Activated T-helper 1 cell treated with anti-CD3 and anti-CD28 coated beads, Interleukin-12 subunit alpha, Interleukin-12 subunit beta, Interleukin-2, Interleukin-4 antibody, amounts not matched to agents 30 ng/mL and 10 ng/mL and 1 ng/mL, durations not matched to agents 14 hours and 24 hours and 36 hours (primary cell): ENCODE results near the gene ACSF3. TPM values are rescaled to one million over a fixed set of nuclear protein-coding genes. Genes with fewer than 3 reads are reported as not detected.
A peak's percentile ranks its signal among the peaks of the same experiment; 100 is the strongest.
"Not testable (repeated sequence)": the region's sequence is repeated elsewhere in the genome, so short reads cannot be mapped to it uniquely, and the experiment has no call there.

ENCODE experiments used
- DNase-seq: peaks from one replicate; pipeline ENCODE4 v3.0.0; 2021; ENCODE audit warnings: low spot score
- H3K27ac Mint-ChIP-seq: one replicate; pipeline ENCODE4 v1.8.0; 2021; ENCODE audit warnings: mild to moderate bottlenecking, mixed read lengths
- H3K27me3 Mint-ChIP-seq: one replicate; pipeline ENCODE4 v1.8.0; 2022; ENCODE audit warnings: mild to moderate bottlenecking, moderate library complexity, mixed read lengths; ENCODE audit not compliant: insufficient read depth
- H3K36me3 Mint-ChIP-seq: one replicate; pipeline ENCODE4 v1.8.0; 2021; ENCODE audit warnings: low read depth, mixed read lengths
- H3K4me1 Mint-ChIP-seq: one replicate; pipeline ENCODE4 v1.8.0; 2021; ENCODE audit warnings: low read depth, mixed read lengths
- H3K4me3 Mint-ChIP-seq: one replicate; pipeline ENCODE4 v1.8.0; 2021; ENCODE audit warnings: mild to moderate bottlenecking, moderate library complexity, mixed read lengths
- H3K9me3 Mint-ChIP-seq: one replicate; pipeline ENCODE4 v1.8.0; 2021; ENCODE audit warnings: mixed read lengths
- intact Hi-C: fragments of 100-400 bp; cut with micrococcal nuclease; formaldehyde crosslinking; loops from one replicate; pipeline ENCODE4 v1.15.1; 2024
- total RNA-seq: library from RNA; stranded (reverse); gene quantifications from 2 replicates; pipeline ENCODE4 v1.2.3, GENCODE V29; 2022

Gene ACSF3
- total RNA-seq, 1 donor from 2014 or later: 37.0 TPM

DNA sequence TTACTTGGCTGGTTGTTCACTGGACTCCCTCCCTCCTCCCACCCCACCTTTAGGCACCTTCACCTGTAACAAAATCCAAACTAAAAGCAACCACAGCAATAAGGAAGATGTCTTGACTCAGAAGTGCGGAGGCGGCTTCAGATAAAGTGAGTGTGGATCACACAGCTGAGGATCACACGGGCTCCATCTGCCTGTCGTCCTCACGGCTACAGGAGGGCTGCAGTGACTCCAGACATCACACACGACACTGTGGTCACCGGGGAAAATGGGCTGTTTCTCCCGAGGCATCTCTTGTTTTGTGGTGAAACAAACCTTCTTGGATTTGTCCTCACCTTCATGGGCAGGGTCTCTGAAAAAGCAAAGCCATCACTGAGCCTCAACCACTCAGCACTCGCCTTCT is 7.9 kb upstream of the ACSF3 start:
- Mint-ChIP-seq H3K4me1 (no peaks in the 10 kb centered on the region), H3K27me3 (peaks cover 1% of the 10 kb centered on the region), H3K9me3 (no peaks in the 10 kb centered on the region), H3K27ac (no peak overlapping the region), H3K4me3 (no peak overlapping the region), H3K36me3 (no peaks in the 10 kb centered on the region)
- intact Hi-C loops: no loop called here
- DNase-seq: no peak

DNA sequence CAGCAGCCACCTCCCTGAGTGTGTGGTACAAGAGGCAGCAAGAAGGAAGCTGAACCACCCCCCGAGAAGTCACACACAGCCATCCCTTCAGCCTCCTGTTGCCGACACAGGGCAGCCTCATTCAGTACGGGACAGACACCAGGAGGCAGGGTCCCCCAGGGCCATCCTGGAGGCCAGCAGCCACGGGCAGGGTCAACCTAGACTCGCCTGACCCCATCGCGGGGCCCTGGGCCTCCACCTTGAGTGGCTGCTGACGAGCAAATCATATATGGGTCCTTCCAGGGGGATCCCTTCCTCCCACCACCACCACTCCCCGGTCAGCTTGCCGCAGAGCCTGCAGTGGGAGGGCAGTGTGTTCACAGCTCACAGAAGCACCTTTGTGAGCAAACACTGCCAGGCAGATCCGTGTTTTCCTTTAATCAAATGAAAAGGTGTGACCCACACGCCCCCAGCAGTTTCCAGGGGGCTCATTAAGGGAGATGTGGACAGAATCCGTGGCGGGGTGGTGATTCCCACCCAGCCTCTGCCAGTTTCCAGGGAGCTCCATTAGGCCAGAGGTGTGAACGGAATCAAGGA is 5.6 kb upstream of the ACSF3 start:
- H3K4me3 Mint-ChIP-seq: no peak overlapping the region
- H3K9me3 Mint-ChIP-seq: no peaks in the 10 kb centered on the region
- DNase-seq: no peak
- no peaks in the 10 kb centered on the region for H3K4me1 Mint-ChIP-seq
- H3K36me3 Mint-ChIP-seq: no peaks in the 10 kb centered on the region
- intact Hi-C loops: no loop called here
- H3K27ac Mint-ChIP-seq: no peak overlapping the region
- H3K27me3 Mint-ChIP-seq: peaks cover 6% of the 10 kb centered on the region

DNA sequence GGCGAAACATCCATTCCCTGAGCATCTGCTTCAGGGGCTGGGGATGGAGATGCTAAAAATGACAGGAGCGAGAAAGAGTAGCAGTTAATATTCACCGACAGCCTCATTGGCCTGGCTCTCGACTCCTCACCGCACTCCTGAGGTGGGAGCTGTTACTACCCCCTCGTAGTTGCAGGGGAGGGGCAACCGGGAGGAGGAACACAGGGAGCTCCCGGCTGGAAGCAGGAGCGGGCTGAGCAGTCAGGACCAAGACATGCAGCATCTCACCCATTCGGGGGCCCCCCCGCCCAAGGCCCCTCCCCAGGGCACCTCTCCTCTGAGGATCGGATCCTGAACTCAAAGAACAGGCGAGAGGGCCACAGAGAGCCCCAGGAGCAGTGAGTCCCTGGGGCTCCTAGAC is 4.5 kb upstream of the ACSF3 start:
- no peak for DNase-seq
- no peak overlapping the region for H3K27ac Mint-ChIP-seq
- peaks cover under 1% of the 10 kb centered on the region for H3K4me1 Mint-ChIP-seq
- no peaks in the 10 kb centered on the region for H3K9me3 Mint-ChIP-seq
- H3K4me3 Mint-ChIP-seq: no peak overlapping the region
- intact Hi-C loops: no loop called here
- H3K36me3 Mint-ChIP-seq: no peaks in the 10 kb centered on the region
- H3K27me3 Mint-ChIP-seq: peaks cover 6% of the 10 kb centered on the region

DNA sequence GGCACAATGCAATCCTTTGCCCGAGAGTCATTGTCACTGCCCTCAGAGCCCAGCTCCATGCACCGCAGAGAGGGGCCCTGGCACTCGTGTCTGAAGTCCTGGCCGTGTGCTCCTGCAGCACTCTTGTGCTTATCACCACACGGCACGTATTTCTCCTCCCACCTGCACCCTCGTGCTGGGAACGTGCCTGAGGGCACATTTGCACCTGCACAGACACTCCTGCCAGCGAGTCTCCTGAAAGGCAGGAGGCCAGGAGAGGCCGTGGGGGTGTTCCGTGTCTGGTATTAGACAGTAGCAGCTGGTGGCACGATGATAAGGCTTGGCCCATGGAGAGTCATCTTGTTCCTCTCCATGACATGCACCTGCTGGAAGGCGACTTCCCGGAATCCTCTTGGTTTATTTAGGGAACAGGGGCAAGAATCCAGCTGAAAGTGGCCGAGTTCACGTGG is 3.4 kb upstream of the ACSF3 start:
- no peak overlapping the region for H3K4me3 Mint-ChIP-seq
- H3K27me3 Mint-ChIP-seq: peaks cover 6% of the 10 kb centered on the region
- intact Hi-C loops: no loop called here

DNA sequence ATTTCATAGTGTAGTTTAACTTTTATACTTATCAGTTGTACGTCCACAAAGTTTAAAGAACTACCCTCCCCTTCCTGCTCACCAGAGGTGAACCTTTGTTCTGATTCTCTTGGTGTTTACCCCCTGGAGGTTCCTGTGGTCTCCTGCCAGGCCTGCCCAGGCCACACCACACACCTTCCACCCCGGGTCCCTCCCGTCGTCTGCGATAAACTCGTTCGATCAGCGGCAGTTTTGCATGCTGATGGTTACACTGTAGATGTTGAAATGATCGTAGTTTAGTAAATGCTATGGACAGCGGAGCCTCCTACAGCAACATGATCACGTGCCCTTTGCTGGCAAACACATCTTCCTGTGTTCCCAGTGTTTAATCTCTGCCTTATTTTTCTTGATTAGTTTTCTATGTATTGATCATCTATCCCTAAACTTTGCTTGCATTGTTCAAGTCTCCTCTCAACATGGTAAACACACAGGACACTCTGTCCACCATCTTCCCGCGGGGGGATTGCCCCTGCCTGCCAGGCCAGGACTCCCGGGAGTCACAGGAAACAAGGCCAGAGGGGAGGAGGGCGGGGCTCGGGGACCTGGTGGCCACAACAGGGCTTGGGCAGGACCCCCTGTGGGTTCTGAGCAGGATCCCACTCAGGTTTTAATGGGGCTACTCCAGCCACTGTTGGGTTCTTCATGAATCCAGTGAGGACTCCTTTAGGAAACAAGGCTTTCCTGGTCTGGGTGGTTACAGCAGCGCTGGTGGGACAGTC is 2.8 kb upstream of the ACSF3 start:
- H3K27ac Mint-ChIP-seq: no peak overlapping the region
- intact Hi-C loops: no loop called here

More for the DNA sequence above, 3.4 kb upstream of the ACSF3 start:
- no peak for DNase-seq
- Mint-ChIP-seq H3K27ac (no peak overlapping the region), H3K36me3 (peaks cover 5% of the 10 kb centered on the region), H3K9me3 (no peaks in the 10 kb centered on the region), H3K4me1 (peaks cover 12% of the 10 kb centered on the region)

DNA sequence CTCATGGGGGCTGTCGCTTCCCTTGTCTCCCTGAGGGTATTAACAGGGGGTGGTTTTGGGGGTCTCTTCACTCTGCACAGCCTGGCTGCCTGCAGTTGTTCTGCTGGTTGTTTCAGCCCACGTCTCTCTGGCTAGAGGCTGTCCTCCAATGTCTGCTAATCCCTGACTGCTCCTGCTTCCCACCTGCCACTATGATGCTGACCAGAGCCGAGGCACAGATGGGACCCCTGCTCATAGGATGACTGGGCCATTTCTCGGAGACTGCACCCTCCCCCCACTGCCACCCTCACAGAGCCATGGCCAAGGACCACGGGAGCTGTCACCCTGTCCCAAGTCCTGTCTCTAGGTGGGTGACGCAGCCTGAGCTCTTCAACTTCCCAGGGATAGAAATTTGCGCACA is 1.6 kb upstream of the ACSF3 start:
- peaks cover 6% of the 10 kb centered on the region for H3K27me3 Mint-ChIP-seq
- intact Hi-C loops: no loop called here
- H3K36me3 Mint-ChIP-seq: peaks cover 15% of the 10 kb centered on the region
- H3K4me3 Mint-ChIP-seq: peak overlapping the region; percentile 13
- DNase-seq: no peak
- no peak overlapping the region for H3K27ac Mint-ChIP-seq
- H3K9me3 Mint-ChIP-seq: no peaks in the 10 kb centered on the region
- peaks cover 30% of the 10 kb centered on the region for H3K4me1 Mint-ChIP-seq

More for the DNA sequence above, 2.8 kb upstream of the ACSF3 start:
- Mint-ChIP-seq H3K36me3 (peaks cover 5% of the 10 kb centered on the region), H3K9me3 (no peaks in the 10 kb centered on the region), H3K27me3 (peaks cover 6% of the 10 kb centered on the region), H3K4me1 (peaks cover 18% of the 10 kb centered on the region), H3K4me3 (no peak overlapping the region)
- no peak for DNase-seq

DNA sequence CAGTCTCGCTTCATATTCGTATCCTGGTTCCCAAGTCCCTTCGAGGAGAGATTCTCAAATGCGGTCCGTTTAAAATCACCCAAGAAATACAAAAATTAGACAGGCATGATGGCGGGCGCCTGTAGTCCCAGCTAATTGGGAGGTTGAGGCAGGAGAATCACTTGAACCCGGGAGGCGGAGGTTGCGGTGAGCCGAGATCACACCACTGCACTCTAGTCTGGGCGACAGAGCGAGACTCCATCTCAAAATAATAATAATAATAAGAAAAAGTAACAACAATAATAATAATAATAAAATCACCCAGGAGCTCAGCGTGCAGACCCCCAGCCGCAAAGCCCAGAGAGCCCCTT is 425 bp upstream of the ACSF3 start:
- Mint-ChIP-seq H3K36me3 (peaks cover 18% of the 10 kb centered on the region), H3K27ac (peak overlapping the region; percentile 40), H3K4me1 (peaks cover 42% of the 10 kb centered on the region), H3K4me3 (peak overlapping the region; percentile 67)
- intact Hi-C loops, H3K27me3 Mint-ChIP-seq, DNase-seq, H3K9me3 Mint-ChIP-seq: not testable (repeated sequence)

DNA sequence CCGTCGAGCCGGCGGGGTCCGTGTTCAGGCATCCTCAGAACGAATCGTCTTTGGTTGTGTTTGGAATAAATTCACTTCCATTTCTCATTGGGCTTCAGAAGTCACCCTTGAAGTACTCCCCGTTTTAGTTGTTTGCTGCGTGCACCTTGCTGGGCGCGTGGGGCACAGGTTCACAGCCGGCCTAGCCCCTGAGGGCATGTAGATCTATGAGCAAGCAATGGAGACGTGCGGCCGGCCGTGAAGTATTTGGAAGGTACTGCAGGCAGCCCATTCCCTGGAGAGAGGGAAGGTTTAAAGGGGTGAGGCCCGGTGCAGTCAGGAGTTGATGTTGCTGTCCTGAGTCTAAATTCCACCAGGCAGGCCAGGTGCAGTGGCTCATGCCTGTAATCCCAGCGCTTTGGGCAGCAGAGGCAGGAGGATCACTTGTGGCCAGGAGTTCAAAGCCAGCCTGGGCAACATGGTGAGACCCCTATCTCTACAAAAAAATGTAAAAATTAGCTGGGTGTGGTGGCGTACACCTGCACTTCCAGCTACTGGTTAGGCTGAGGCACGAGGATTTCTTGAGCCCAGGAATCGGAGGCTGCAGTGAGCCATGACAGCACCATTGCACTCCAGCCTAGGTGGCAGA is 714 bp downstream of the ACSF3 start:
- peaks cover 20% of the 10 kb centered on the region for H3K36me3 Mint-ChIP-seq
- H3K27me3 Mint-ChIP-seq: peaks cover 6% of the 10 kb centered on the region
- DNase-seq: no peak
- peak overlapping the region; percentile 99 for H3K4me3 Mint-ChIP-seq
- peak overlapping the region; percentile 96 for H3K27ac Mint-ChIP-seq
- H3K9me3 Mint-ChIP-seq: no peaks in the 10 kb centered on the region
- intact Hi-C loops: no loop called here
- peaks cover 52% of the 10 kb centered on the region for H3K4me1 Mint-ChIP-seq

DNA sequence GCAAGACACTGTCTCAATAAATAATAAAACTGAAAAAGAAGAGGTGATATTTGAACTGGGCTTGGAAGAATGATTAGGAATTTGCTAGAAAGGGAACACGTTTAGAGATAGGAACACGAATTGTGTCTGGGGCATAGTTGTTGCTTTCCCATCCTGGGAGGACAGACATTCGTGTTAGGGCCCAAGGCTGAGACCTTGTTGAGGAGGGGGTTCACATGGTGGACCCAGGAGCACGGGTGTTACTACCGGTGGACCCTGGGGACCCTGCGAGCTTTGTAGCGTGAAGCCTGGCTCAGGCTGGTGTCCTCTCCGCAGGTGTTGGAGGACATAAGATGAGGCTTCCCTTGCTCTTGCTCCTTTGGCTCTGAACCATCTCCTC is 1.2 kb downstream of the ACSF3 start:
- Mint-ChIP-seq H3K27ac (peak overlapping the region; percentile 29), H3K36me3 (peaks cover 23% of the 10 kb centered on the region), H3K4me3 (peak overlapping the region; percentile 99), H3K4me1 (peaks cover 57% of the 10 kb centered on the region), H3K27me3 (peaks cover 6% of the 10 kb centered on the region), H3K9me3 (no peaks in the 10 kb centered on the region)
- DNase-seq: no peak
- intact Hi-C loops: loop anchor here (5.0 kb wide), 4 partner anchors 122 to 388 kb away; partner anchors contain the start of genes CTU2, GALNS, RNF166 and TRAPPC2L

DNA sequence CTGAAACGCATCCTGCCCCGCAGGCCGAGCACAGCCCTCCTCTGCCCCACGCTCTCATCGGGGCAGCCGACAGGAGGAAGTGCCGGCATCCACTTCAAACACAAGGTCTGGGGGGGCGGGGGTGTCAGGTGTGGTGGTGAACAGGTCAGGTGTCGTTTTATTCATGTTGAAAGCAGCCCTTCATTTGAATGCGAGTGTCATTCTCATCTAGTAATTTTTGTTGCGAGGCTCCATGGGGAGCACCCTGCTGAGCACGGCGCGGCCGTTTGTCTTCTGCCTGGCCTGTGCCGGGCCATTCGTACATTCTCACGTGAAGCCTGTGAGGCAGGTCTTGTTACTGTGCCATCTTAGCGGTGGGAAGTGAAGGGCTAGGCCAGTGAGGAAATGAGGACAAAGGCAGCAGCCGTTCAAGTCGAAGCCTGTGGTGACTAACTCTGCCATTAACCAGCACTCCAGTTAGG is 1.9 kb downstream of the ACSF3 start:
- Mint-ChIP-seq H3K9me3 (no peaks in the 10 kb centered on the region), H3K4me1 (peaks cover 63% of the 10 kb centered on the region), H3K36me3 (peaks cover 23% of the 10 kb centered on the region), H3K4me3 (peak overlapping the region; percentile 99), H3K27ac (peak overlapping the region; percentile 29), H3K27me3 (peaks cover 6% of the 10 kb centered on the region)
- DNase-seq: no peak
- intact Hi-C loops: loop anchor here (5.0 kb wide), 4 partner anchors 122 to 388 kb away; partner anchors contain the start of genes CTU2, GALNS, RNF166 and TRAPPC2L

DNA sequence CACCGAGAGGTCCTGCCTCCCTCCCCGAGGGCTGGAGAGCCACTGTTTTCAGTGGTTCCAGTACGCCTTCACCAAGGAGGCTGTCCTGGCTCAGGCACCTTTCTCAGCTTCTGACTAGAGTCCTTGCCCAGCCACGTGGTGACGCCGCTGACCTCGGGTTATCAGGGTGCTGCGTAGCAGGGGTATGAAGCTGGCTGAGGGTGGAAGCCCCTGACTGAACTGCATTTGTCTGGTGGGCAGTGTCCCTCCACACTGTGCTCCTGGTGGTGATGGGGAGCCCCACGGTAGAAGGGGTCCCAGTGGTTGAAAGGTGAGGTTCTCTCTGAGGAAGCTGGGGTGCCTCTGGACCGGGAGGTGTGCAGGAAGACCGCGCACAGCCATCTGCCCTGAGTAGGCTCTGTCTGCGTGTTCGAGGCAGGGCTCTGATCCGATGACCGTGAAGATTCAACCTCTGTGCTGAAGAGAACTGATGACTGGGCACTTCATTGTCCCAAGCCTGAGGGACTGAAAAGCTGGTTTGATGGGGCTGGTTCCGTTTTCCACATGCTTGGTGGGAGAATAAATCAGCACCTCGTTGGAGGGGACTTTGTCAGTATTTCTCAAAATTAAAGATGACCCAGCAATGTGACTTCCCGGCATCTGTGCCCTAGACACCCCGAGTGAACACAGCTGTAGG is 2.5 kb downstream of the ACSF3 start:
- H3K4me1 Mint-ChIP-seq: peaks cover 66% of the 10 kb centered on the region
- H3K27me3 Mint-ChIP-seq: peaks cover 2% of the 10 kb centered on the region
- intact Hi-C loops: loop anchor here (5.0 kb wide), 4 partner anchors 121 to 389 kb away; partner anchors contain the start of genes CTU2, GALNS, RNF166 and TRAPPC2L
- H3K27ac Mint-ChIP-seq: peak overlapping the region; percentile 98
- DNase-seq: no peak
- no peaks in the 10 kb centered on the region for H3K9me3 Mint-ChIP-seq
- peak overlapping the region; percentile 99 for H3K4me3 Mint-ChIP-seq
- H3K36me3 Mint-ChIP-seq: peaks cover 24% of the 10 kb centered on the region

DNA sequence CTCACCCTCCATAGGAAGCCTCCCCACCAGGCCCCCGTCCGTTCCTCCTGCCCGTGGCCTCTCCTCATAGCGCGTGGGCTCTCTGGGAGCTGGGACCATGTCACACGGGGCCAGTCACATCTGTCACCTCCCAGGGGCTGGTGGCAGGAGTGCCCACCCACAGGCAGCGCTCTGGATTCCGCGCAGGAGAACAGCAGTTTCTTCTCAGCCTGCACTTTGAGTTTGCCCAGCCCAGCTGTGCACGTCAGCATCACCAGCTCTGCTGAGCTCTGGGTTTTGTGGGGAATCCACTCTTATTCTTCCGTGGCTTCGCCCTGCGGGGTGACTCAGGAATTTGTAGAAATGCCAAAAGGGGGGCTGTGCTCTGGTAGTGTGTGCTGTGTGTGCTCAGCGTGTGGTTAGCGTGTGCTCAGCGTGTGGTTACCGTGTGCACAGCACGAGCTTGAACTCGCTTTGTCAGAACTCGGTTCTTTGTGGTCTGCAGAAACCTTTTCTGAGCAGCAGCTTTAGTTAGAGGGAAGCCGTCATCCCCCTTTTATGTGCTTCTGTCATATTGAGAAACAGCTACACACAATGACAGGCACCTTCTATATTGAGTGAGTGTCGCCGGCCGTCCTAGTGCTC is 3.2 kb downstream of the ACSF3 start:
- H3K36me3 Mint-ChIP-seq: peaks cover 30% of the 10 kb centered on the region
- H3K9me3 Mint-ChIP-seq: no peaks in the 10 kb centered on the region
- peak overlapping the region; percentile 98 for H3K27ac Mint-ChIP-seq
- peaks cover 73% of the 10 kb centered on the region for H3K4me1 Mint-ChIP-seq
- no peaks in the 10 kb centered on the region for H3K27me3 Mint-ChIP-seq
- intact Hi-C loops: loop anchor here (1.0 to 5.0 kb wide), 7 partner anchors 18 to 390 kb away; partner anchors contain the start of genes CTU2, GALNS, RNF166 and TRAPPC2L
- H3K4me3 Mint-ChIP-seq: peak overlapping the region; percentile 99
- peak; percentile 63 for DNase-seq
